ENCODE data around the gene BUD13.

- TF ChIP-seq, protein P1, sequence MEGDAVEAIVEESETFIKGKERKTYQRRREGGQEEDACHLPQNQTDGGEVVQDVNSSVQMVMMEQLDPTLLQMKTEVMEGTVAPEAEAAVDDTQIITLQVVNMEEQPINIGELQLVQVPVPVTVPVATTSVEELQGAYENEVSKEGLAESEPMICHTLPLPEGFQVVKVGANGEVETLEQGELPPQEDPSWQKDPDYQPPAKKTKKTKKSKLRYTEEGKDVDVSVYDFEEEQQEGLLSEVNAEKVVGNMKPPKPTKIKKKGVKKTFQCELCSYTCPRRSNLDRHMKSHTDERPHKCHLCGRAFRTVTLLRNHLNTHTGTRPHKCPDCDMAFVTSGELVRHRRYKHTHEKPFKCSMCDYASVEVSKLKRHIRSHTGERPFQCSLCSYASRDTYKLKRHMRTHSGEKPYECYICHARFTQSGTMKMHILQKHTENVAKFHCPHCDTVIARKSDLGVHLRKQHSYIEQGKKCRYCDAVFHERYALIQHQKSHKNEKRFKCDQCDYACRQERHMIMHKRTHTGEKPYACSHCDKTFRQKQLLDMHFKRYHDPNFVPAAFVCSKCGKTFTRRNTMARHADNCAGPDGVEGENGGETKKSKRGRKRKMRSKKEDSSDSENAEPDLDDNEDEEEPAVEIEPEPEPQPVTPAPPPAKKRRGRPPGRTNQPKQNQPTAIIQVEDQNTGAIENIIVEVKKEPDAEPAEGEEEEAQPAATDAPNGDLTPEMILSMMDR (IDR thresholded peaks at IDR 0.05) = no peak
- TF ChIP-seq EP300 (IDR thresholded peaks at IDR 0.05; ENCODE audit: borderline replicate concordance in 1 of 2, low read depth in 1 of 2, low read length in 1 of 2) (no peak), EZH2phosphoT487 (IDR thresholded peaks at IDR 0.05; ENCODE audit: borderline replicate concordance, low read depth) (no peak), POLR2AphosphoS5 (IDR thresholded peaks at IDR 0.05; ENCODE audit: low read depth, low read length) (no peak), MXI1 (IDR thresholded peaks at IDR 0.05; ENCODE audit: low read depth, low read length) (no peak), REST (IDR thresholded peaks at IDR 0.05; ENCODE audit: low read depth, low read length) (no peak), JUND (IDR thresholded peaks at IDR 0.05) (no peak), USF1 (IDR thresholded peaks at IDR 0.05; ENCODE audit: borderline replicate concordance, low read depth) (no peak), NFIC (IDR thresholded peaks at IDR 0.05; ENCODE audit: borderline replicate concordance) (no peak), RCOR1 (IDR thresholded peaks at IDR 0.05; ENCODE audit: low read length) (no peak), NRF1 (IDR thresholded peaks at IDR 0.05; ENCODE audit: low read depth, low read length) (no peak), SMC3 (IDR thresholded peaks at IDR 0.05; ENCODE audit: low read depth, low read length) (no peak), FOSL2 (IDR thresholded peaks at IDR 0.05; ENCODE audit: borderline replicate concordance, low read depth) (no peak)
- TF ChIP-seq, protein P2, sequence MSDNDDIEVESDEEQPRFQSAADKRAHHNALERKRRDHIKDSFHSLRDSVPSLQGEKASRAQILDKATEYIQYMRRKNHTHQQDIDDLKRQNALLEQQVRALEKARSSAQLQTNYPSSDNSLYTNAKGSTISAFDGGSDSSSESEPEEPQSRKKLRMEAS (IDR thresholded peaks at IDR 0.05; ENCODE audit: low read depth) = no peak
These were observed 57.4 kb downstream of the BUD13 start for GRCh38 chr11:116715383-116715782.

All from SK-N-SH (cell line).